ENCODE results near the gene FAM114A1. TPM values are rescaled to one million over a fixed set of nuclear protein-coding genes. Genes with fewer than 3 reads are reported as not detected.

FAM114A1 gene
- total RNA-seq, 2 donors from 2014 or later = 19.3 to 39.3 TPM

- H3K36me3 Mint-ChIP-seq (ENCODE audit: low read depth) = no peaks in the 10 kb centered on the region
- Histone ChIP-seq H3K4me3 (ENCODE audit: low read length) (no peak within 1 kb of the TSS), H3K9ac (ENCODE audit: extremely low read depth, low read length, poor library complexity, severe bottlenecking) (no peak within 1 kb of the TSS), H3K9me3 (ENCODE audit: control insufficient read depth, low read length) (no peaks in the 10 kb centered on the region), H3K27me3 (ENCODE audit: control insufficient read depth, insufficient read depth, low read length, poor library complexity, severe bottlenecking) (no peaks in the 10 kb centered on the region), H3K36me3 (ENCODE audit: control insufficient read depth, insufficient read depth, low read length) (no peaks in the 10 kb centered on the region), H3K4me1 (ENCODE audit: control insufficient read depth, insufficient read depth, low read length) (no peaks in the 10 kb centered on the region), H3K27ac (ENCODE audit: low read depth, low read length) (no peak within 1 kb of the TSS)
- peaks cover 4% of the 10 kb centered on the region for H3K27me3 Mint-ChIP-seq (ENCODE audit: insufficient read depth)
- DNase-seq = peak; percentile 82
- TF ChIP-seq CTCF (conservative IDR thresholded peaks at IDR 0.05) = peak; percentile 82
- peaks cover 7% of the 10 kb centered on the region for H3K4me1 Mint-ChIP-seq
- no peak within 1 kb of the TSS for H3K4me3 Mint-ChIP-seq
- H3K9me3 Mint-ChIP-seq = no peaks in the 10 kb centered on the region
- 37 to 45% methylated on average over 5 to 8 of the region's 8 CpGs for WGBS, 2 experiments (ENCODE audit: insufficient coverage in 1 of 2, insufficient read length in 1 of 2)
- peak within 1 kb of the TSS; percentile 75 for H3K27ac Mint-ChIP-seq
Observed at GRCh38 chr4:38856524-38857337, 10.9 kb upstream of the FAM114A1 start, which contains the start of gene TLR6. TLR6 (minus strand) TSS chr4:38856817; CDS start chr4:38829473, 27,344 bp downstream.

- H3K9me3 Mint-ChIP-seq = no peaks in the 10 kb centered on the region
- H3K27me3 ChIP-seq (ENCODE audit: control insufficient read depth, insufficient read depth, low read length, poor library complexity, severe bottlenecking) = no peaks in the 10 kb centered on the region
- peak overlapping the region; percentile 52 for H3K27ac Mint-ChIP-seq
- peaks cover 5% of the 10 kb centered on the region for H3K27me3 Mint-ChIP-seq (ENCODE audit: insufficient read depth)
- no peaks in the 10 kb centered on the region for H3K36me3 Mint-ChIP-seq (ENCODE audit: low read depth)
- TF ChIP-seq CTCF (conservative IDR thresholded peaks at IDR 0.05) = no peak
- H3K36me3 ChIP-seq (ENCODE audit: control insufficient read depth, insufficient read depth, low read length) = no peaks in the 10 kb centered on the region
- peaks cover 7% of the 10 kb centered on the region for H3K4me1 Mint-ChIP-seq
- H3K4me1 ChIP-seq (ENCODE audit: control insufficient read depth, insufficient read depth, low read length) = no peaks in the 10 kb centered on the region
- H3K9me3 ChIP-seq (ENCODE audit: control insufficient read depth, low read length) = no peaks in the 10 kb centered on the region
- no peak overlapping the region for H3K4me3 ChIP-seq (ENCODE audit: low read length)
- H3K9ac ChIP-seq (ENCODE audit: extremely low read depth, low read length, poor library complexity, severe bottlenecking) = no peak overlapping the region
- H3K27ac ChIP-seq (ENCODE audit: low read depth, low read length) = no peak overlapping the region
- WGBS, 2 experiments (ENCODE audit: insufficient coverage in 1 of 2, insufficient read length in 1 of 2) = 80 to 86% methylated on average over 2 to 3 of the region's 3 CpGs
- peak; percentile 59 for DNase-seq
- H3K4me3 Mint-ChIP-seq = no peak overlapping the region
Observed at GRCh38 chr4:38857354-38858096, 10.1 kb upstream of the FAM114A1 start.

- Mint-ChIP-seq H3K4me3 (no peak overlapping the region), H3K27ac (no peak overlapping the region), H3K4me1 (peaks cover 7% of the 10 kb centered on the region), H3K27me3 (ENCODE audit: insufficient read depth) (peaks cover 5% of the 10 kb centered on the region), H3K9me3 (no peaks in the 10 kb centered on the region), H3K36me3 (ENCODE audit: low read depth) (no peaks in the 10 kb centered on the region)
- no peaks in the 10 kb centered on the region for H3K27me3 ChIP-seq (ENCODE audit: control insufficient read depth, insufficient read depth, low read length, poor library complexity, severe bottlenecking)
- no peak overlapping the region for H3K9ac ChIP-seq (ENCODE audit: extremely low read depth, low read length, poor library complexity, severe bottlenecking)
- TF ChIP-seq CTCF (conservative IDR thresholded peaks at IDR 0.05) = no peak
- H3K9me3 ChIP-seq (ENCODE audit: control insufficient read depth, low read length) = no peaks in the 10 kb centered on the region
- H3K36me3 ChIP-seq (ENCODE audit: control insufficient read depth, insufficient read depth, low read length) = no peaks in the 10 kb centered on the region
- H3K4me3 ChIP-seq (ENCODE audit: low read length) = no peak overlapping the region
- no peak for DNase-seq
- 85 to 89% methylated on average over 3 of the region's 3 CpGs for WGBS, 2 experiments (ENCODE audit: insufficient coverage in 1 of 2, insufficient read length in 1 of 2)
- no peak overlapping the region for H3K27ac ChIP-seq (ENCODE audit: low read depth, low read length)
- H3K4me1 ChIP-seq (ENCODE audit: control insufficient read depth, insufficient read depth, low read length) = no peaks in the 10 kb centered on the region
Observed at GRCh38 chr4:38858097-38858420, 9.5 kb upstream of the FAM114A1 start.

Data from endodermal cell (in vitro differentiated cells).